HG02973 (cell line): Measurements from ENCODE around the gene RBM20.

ENCODE experiments used
- ATAC-seq: cut with Tn5 transposase; IDR thresholded peaks from one replicate; pipeline ENCODE4 v1.9.1; 2021; ENCODE audit warnings: moderate library complexity; ENCODE audit not compliant: unreplicated experiment

Gene RBM20

GRCh38 chr10:110825508-110825907 lies 181.4 kb downstream of the RBM20 start:
- ATAC-seq = no peak

- ATAC-seq = no peak
These were observed 183.3 kb downstream of the RBM20 start for GRCh38 chr10:110827410-110827809.

GRCh38 chr10:110827875-110828274 lies 183.7 kb downstream of the RBM20 start:
- ATAC-seq = no peak

GRCh38 chr10:110828525-110828924 lies 184.4 kb downstream of the RBM20 start:
- ATAC-seq = no peak

- no peak for ATAC-seq
These were observed 185.7 kb downstream of the RBM20 start for GRCh38 chr10:110829721-110830410.

GRCh38 chr10:110833234-110833940 lies 189.3 kb downstream of the RBM20 start:
- ATAC-seq = no peak

GRCh38 chr10:110833941-110834628 lies 189.9 kb downstream of the RBM20 start:
- ATAC-seq = no peak

GRCh38 chr10:110834629-110835301 lies 190.6 kb downstream of the RBM20 start:
- ATAC-seq = no peak

GRCh38 chr10:110835841-110836240 lies 191.7 kb downstream of the RBM20 start:
- ATAC-seq = no peak

- ATAC-seq = no peak
These were observed 192.6 kb downstream of the RBM20 start for GRCh38 chr10:110836706-110837105.

GRCh38 chr10:110837418-110838171 lies 193.5 kb downstream of the RBM20 start:
- no peak for ATAC-seq

GRCh38 chr10:110840225-110840922 lies 196.2 kb downstream of the RBM20 start:
- ATAC-seq = no peak

- no peak for ATAC-seq
These were observed 196.8 kb downstream of the RBM20 start for GRCh38 chr10:110840923-110841428.

- ATAC-seq = peak; percentile 58
These were observed 197.7 kb downstream of the RBM20 start for GRCh38 chr10:110841767-110842267.

- no peak for ATAC-seq
These were observed 198.3 kb downstream of the RBM20 start for GRCh38 chr10:110842326-110842904.

GRCh38 chr10:110843031-110843430 lies 198.9 kb downstream of the RBM20 start:
- peak; percentile 69 for ATAC-seq

GRCh38 chr10:110843796-110844616 lies 199.9 kb downstream of the RBM20 start:
- ATAC-seq = no peak

GRCh38 chr10:110844617-110844881 lies 200.4 kb downstream of the RBM20 start:
- no peak for ATAC-seq
